Measurements from ENCODE around the gene PGRMC1.

The PGRMC1 gene

DNA sequence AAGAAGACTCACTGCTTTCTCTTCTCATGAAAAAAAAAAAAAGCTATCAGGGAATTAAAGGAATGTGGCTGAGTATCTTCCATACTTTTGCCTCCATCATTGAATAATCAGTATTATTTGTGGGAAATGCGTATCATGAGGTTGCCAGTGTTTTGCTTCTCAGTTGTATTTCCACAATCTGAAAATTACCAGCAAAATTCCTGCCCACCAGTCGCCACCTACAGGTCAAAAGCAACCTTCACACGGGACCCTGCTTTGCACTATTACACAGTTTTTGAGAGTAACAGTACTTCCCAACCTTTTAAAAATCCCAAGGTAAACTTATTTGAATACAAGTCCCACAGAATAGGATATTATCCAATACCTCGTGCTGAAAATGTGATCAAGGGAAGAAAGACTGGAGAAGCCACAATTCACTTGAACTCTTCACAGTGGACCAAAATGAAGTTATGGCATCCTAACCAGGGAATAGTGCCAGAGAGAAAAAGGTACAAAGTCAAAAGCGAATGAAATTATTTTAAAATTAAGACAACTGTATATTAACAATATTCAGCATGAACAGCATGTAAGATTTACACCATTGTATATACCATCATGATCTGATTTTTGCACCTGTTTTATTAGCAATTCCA, 30.4 kb downstream of the PGRMC1 start:
- TF ChIP-seq SIN3A (IDR thresholded peaks at IDR 0.05; ENCODE audit: borderline replicate concordance, insufficient read depth, low read length) (no peak), FOXP2 (optimal IDR thresholded peaks at IDR 0.05; ENCODE audit: borderline replicate concordance, extremely low read depth, extremely low read length, insufficient read depth) (no peak), POLR2AphosphoS5 (IDR thresholded peaks at IDR 0.05; ENCODE audit: low read depth, low read length) (no peak), TAF1 (IDR thresholded peaks at IDR 0.05; ENCODE audit: borderline replicate concordance, insufficient read depth, low read length) (no peak)
- TF ChIP-seq, protein P1, sequence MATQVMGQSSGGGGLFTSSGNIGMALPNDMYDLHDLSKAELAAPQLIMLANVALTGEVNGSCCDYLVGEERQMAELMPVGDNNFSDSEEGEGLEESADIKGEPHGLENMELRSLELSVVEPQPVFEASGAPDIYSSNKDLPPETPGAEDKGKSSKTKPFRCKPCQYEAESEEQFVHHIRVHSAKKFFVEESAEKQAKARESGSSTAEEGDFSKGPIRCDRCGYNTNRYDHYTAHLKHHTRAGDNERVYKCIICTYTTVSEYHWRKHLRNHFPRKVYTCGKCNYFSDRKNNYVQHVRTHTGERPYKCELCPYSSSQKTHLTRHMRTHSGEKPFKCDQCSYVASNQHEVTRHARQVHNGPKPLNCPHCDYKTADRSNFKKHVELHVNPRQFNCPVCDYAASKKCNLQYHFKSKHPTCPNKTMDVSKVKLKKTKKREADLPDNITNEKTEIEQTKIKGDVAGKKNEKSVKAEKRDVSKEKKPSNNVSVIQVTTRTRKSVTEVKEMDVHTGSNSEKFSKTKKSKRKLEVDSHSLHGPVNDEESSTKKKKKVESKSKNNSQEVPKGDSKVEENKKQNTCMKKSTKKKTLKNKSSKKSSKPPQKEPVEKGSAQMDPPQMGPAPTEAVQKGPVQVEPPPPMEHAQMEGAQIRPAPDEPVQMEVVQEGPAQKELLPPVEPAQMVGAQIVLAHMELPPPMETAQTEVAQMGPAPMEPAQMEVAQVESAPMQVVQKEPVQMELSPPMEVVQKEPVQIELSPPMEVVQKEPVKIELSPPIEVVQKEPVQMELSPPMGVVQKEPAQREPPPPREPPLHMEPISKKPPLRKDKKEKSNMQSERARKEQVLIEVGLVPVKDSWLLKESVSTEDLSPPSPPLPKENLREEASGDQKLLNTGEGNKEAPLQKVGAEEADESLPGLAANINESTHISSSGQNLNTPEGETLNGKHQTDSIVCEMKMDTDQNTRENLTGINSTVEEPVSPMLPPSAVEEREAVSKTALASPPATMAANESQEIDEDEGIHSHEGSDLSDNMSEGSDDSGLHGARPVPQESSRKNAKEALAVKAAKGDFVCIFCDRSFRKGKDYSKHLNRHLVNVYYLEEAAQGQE (IDR thresholded peaks at IDR 0.05; ENCODE audit: insufficient read depth in 1 of 2, low read depth in 2 of 2, low read length in 2 of 2), result no peak

DNA sequence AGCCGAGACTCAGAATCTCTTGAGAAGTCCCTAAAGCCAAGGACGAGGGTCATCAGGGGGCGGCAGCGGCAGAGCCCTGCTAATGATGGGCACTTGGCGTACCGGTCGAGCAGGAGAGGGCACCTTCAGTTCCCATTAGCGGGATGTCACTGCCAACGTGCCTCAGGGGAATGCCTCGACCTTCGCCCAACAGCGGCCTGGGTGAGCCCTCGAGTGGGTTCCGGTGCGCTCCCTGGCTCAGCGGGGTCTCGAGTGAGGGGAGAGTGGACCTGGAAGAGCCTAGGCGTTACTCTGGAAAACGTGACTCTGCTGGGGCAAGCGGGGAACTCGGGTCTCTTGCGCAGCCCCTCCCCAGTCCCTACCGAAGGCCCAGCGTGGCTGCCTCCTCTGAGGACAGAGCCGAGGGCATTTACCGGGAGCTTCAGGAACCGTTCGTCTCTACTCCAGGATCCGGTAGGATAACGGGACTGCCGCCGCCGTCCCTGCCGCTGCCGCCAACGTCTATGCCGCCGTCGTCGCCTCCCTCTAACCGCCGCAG, 36.9 kb downstream of the PGRMC1 start:
- TF ChIP-seq, protein P1 (IDR thresholded peaks at IDR 0.05; ENCODE audit: insufficient read depth in 1 of 2, low read depth in 2 of 2, low read length in 2 of 2), result no peak
- no peak for TF ChIP-seq SIN3A (IDR thresholded peaks at IDR 0.05; ENCODE audit: borderline replicate concordance, insufficient read depth, low read length)
- TF ChIP-seq TAF1 (IDR thresholded peaks at IDR 0.05; ENCODE audit: borderline replicate concordance, insufficient read depth, low read length), result no peak
- TF ChIP-seq FOXP2 (optimal IDR thresholded peaks at IDR 0.05; ENCODE audit: borderline replicate concordance, extremely low read depth, extremely low read length, insufficient read depth), result no peak
- no peak for TF ChIP-seq POLR2AphosphoS5 (IDR thresholded peaks at IDR 0.05; ENCODE audit: low read depth, low read length)

DNA sequence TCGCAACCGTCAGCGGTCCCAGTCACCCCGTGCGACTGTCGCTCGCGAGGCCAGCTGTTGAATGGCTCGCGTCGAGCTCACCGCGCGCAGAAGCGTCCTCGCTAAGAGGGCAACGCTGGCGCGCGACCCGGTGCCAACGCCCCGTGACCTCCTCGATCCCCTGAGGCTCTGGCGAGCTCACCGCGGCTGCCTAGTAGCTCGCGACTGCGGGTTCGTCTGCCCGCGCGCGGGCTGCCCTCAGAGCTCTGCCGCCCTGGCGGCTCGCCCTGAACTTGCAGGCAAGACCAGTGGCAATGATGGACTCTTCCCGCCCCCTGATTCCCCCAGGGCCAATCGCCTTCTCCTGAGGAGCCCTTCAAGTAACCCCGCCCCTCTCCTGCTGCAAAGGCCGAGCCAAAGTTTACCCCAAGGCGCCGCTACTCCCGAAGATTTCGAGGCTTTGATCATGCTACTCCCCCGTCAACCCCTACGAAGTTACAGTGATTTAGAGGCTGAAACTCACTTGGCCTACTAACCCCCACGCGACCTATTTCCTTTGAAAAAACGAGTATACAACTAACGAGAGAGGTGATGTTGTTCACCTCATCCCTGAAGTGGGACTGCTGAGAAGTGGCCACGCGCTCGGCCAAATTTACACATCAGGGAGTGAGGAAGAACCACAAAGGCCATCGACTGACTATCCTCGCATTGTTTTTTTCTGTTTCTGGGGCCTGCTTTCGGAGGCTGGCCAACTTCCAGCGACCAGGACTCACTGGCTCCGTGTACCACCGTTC, 37.5 kb downstream of the PGRMC1 start:
- TF ChIP-seq FOXP2 (optimal IDR thresholded peaks at IDR 0.05; ENCODE audit: borderline replicate concordance, extremely low read depth, extremely low read length, insufficient read depth) (no peak), POLR2AphosphoS5 (IDR thresholded peaks at IDR 0.05; ENCODE audit: low read depth, low read length) (no peak), TAF1 (IDR thresholded peaks at IDR 0.05; ENCODE audit: borderline replicate concordance, insufficient read depth, low read length) (no peak), SIN3A (IDR thresholded peaks at IDR 0.05; ENCODE audit: borderline replicate concordance, insufficient read depth, low read length) (no peak)
- TF ChIP-seq, protein P1 (IDR thresholded peaks at IDR 0.05; ENCODE audit: insufficient read depth in 1 of 2, low read depth in 2 of 2, low read length in 2 of 2), result no peak

DNA sequence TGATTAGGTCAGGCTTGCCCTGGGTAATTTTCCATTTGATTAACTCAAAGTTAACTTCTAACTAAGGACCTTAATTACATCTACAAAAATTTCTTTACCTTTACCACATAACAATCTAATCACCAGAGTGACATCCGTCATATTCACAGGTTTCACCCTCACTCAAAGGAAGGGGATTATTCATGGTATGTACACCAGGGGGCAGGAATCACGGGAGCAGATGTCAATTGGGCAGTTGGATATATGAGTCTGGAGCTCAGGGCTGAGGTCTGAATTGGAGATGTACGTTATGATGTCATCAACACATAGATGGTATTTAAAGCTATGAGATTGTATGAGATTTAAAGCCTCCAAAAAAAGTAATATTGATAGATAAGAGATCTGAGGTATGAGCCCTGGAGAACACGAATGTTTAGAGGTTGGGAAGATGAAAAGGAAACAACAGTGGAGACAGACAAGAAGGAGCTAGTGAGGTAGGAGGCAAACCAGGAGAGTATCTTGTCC, 52.9 kb downstream of the PGRMC1 start:
- TF ChIP-seq POLR2AphosphoS5 (IDR thresholded peaks at IDR 0.05; ENCODE audit: low read depth, low read length) (no peak), FOXP2 (optimal IDR thresholded peaks at IDR 0.05; ENCODE audit: borderline replicate concordance, extremely low read depth, extremely low read length, insufficient read depth) (no peak), SIN3A (IDR thresholded peaks at IDR 0.05; ENCODE audit: borderline replicate concordance, insufficient read depth, low read length) (no peak), TAF1 (IDR thresholded peaks at IDR 0.05; ENCODE audit: borderline replicate concordance, insufficient read depth, low read length) (no peak)
- TF ChIP-seq, protein P1 (IDR thresholded peaks at IDR 0.05; ENCODE audit: insufficient read depth in 1 of 2, low read depth in 2 of 2, low read length in 2 of 2), result no peak
